Neuron (in vitro differentiated cells): Measurements from ENCODE around the gene LYSMD3.

ENCODE experiments used
- H2AFZ ChIP-seq: one replicate; pipeline ENCODE4 v1.6.1; 2013; ENCODE audit warnings: low read depth, mild to moderate bottlenecking, inconsistent platforms, low read length, moderate library complexity
- H3K27me3 ChIP-seq: one replicate; pipeline ENCODE4 v1.6.1; 2013; ENCODE audit warnings: low read length; ENCODE audit not compliant: insufficient read depth
- H3K36me3 ChIP-seq: one replicate; pipeline ENCODE4 v1.6.1; 2013; ENCODE audit warnings: low read length; ENCODE audit not compliant: insufficient read depth
- H3K4me1 ChIP-seq: one replicate; pipeline ENCODE4 v1.6.1; 2013; ENCODE audit warnings: low read length; ENCODE audit not compliant: insufficient read depth
- H3K4me3 ChIP-seq: 2 replicates; pipeline ENCODE4 v1.5.1; 2013; ENCODE audit warnings: mild to moderate bottlenecking, low read length, moderate library complexity
- H3K9me3 ChIP-seq: one replicate; pipeline ENCODE4 v1.6.1; 2013; ENCODE audit warnings: low read length

Gene LYSMD3

DNA sequence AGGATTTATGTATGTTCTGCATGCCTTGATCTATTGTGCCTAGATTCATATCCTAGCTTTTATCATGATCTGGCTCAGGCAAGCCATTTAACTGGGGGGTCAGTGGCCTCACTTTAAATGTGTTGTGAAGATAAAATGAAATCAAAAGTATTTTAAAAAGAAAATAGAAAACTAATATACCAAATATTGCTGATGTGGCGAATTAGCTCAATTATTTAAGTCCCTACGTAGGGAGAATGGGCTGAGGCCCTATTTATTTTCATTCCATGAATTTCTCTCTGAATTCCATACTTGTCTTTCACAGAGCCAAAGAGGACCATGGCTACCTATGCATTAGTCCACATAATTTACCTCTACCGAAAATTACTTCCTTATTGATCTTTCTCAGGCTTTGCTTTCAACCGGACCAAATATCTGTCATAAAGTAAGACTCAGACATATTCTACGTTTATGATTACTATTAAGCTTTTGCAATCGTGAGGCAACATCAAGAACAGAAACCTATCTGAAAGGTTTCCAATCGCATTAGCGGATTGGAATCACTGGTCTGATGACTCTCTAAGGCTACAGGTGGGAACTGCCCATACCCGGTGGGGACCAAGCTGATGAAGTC is 56.5 kb downstream of the LYSMD3 start:
- Histone ChIP-seq H3K27me3 (no peaks in the 10 kb centered on the region), H3K9me3 (no peaks in the 10 kb centered on the region), H3K36me3 (no peaks in the 10 kb centered on the region), H3K4me1 (peaks cover 19% of the 10 kb centered on the region), H3K4me3 (peak overlapping the region; percentile 88), H2AFZ (peak overlapping the region; percentile 87)
